Measurements from ENCODE around the gene SLC9A8. TPM values are rescaled to one million over a fixed set of nuclear protein-coding genes. Genes with fewer than 3 reads are reported as not detected.

Gene SLC9A8
- total and polyA plus RNA-seq, 8 donors, result 2.3 to 21.0 (median 11.9) TPM

DNA sequence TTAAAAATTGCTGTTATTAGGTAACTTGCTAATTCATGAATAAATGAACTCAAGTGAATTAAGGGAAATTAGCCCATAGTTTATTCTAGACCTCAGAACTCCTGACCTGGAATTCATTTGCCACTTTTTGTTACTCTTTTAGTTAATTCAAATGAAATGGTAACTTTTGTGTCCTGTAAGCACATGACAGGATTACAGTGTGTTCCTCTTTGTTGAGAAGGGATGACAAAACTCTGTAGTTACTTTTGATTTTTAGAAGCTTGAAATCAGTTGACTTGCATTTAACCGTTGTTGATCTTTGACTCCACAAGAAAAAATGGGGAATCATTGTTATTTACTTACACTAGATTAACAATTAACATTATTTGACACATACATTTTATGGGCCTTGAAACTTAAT lies 6.2 kb downstream of the SLC9A8 start:
- H3K9me3 ChIP-seq, result no peaks in the 10 kb centered on the region
- TF ChIP-seq EP300 (IDR thresholded peaks at IDR 0.05), result no peak
- no peak for TF ChIP-seq POLR2A (IDR thresholded peaks at IDR 0.05)
- TF ChIP-seq, protein P1, sequence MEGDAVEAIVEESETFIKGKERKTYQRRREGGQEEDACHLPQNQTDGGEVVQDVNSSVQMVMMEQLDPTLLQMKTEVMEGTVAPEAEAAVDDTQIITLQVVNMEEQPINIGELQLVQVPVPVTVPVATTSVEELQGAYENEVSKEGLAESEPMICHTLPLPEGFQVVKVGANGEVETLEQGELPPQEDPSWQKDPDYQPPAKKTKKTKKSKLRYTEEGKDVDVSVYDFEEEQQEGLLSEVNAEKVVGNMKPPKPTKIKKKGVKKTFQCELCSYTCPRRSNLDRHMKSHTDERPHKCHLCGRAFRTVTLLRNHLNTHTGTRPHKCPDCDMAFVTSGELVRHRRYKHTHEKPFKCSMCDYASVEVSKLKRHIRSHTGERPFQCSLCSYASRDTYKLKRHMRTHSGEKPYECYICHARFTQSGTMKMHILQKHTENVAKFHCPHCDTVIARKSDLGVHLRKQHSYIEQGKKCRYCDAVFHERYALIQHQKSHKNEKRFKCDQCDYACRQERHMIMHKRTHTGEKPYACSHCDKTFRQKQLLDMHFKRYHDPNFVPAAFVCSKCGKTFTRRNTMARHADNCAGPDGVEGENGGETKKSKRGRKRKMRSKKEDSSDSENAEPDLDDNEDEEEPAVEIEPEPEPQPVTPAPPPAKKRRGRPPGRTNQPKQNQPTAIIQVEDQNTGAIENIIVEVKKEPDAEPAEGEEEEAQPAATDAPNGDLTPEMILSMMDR (IDR thresholded peaks at IDR 0.05), result no peak
- TF ChIP-seq POLR2AphosphoS5 (IDR thresholded peaks at IDR 0.05), result no peak
- peaks cover 9 to 60% (median 51%) of the 10 kb centered on the region in 4 donors for H3K36me3 ChIP-seq
- WGBS, 5 donors, result 51 to 72% (median 59%) methylated on average over 1 of the region's 1 CpG
- H3K4me3 ChIP-seq, result no peak overlapping the region
- H3K4me1 ChIP-seq, result peaks cover 25 to 82% (median 32%) of the 10 kb centered on the region in 4 donors
- H3K27ac ChIP-seq, result peak overlapping the region in 1 of 5 donors; percentile 67
- DNase-seq, result no peak
- intact Hi-C loops (cut with DNase I; ENCODE audit: low total_unique reads), result no loop called here
- H3K27me3 ChIP-seq, result no peaks in the 10 kb centered on the region

DNA sequence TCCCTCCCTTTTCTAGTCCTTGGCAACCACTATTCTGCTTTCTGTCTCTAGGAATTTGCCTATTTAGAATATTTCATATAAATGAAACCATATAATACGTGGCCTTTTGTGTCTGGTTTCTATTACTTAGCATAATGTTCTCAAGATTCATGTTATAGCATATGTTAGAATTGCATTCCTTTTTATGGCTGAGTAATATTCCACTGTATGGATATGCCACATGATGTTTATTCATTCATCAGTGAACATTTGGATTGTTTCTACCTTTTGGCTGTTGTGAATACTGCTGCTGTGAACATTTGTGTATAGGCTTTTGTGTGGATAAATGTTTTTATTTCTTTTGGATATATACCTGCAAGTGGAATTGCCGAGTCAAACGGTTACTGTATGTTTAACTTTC lies 7.1 kb downstream of the SLC9A8 start:
- DNase-seq, result no peak
- WGBS, 5 donors, result 80 to 99% (median 97%) methylated on average over 3 of the region's 3 CpGs
- Histone ChIP-seq H3K27ac (no peak overlapping the region), H3K27me3 (no peaks in the 10 kb centered on the region), H3K9me3 (no peaks in the 10 kb centered on the region), H3K4me1 (peaks cover 21 to 75% (median 26%) of the 10 kb centered on the region in 4 donors), H3K4me3 (no peak overlapping the region), H3K36me3 (peaks cover 9 to 69% (median 59%) of the 10 kb centered on the region in 4 donors)
- intact Hi-C loops (cut with DNase I; ENCODE audit: low total_unique reads), result no loop called here
- TF ChIP-seq POLR2AphosphoS5 (IDR thresholded peaks at IDR 0.05) (no peak), EP300 (IDR thresholded peaks at IDR 0.05) (no peak), POLR2A (IDR thresholded peaks at IDR 0.05) (no peak)
- TF ChIP-seq, protein P1 (IDR thresholded peaks at IDR 0.05), result no peak

DNA sequence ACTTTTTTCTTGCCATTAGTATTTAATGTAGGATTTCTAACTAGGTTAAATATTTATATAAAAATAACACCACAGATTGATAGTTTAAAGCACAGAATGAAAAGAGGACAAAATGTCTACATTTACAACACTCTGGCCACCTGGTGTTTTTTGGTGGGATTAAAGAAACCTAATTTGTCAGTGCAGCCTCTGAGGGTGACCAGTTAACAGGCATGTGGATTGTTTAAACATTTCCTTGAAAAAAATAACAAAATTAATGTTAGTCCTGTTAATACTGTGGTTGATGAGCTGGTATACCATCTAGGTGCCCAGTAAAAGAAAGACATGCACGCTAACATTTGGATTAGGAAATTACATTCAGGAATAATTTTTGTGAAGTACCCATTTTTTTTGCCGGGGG lies 8.8 kb downstream of the SLC9A8 start:
- no peaks in the 10 kb centered on the region for H3K9me3 ChIP-seq
- DNase-seq, result no peak
- H3K4me3 ChIP-seq, result no peak overlapping the region
- peak overlapping the region in 2 of 5 donors; percentile 55 to 76 for H3K27ac ChIP-seq
- H3K36me3 ChIP-seq, result peaks cover 5 to 69% (median 55%) of the 10 kb centered on the region in 4 donors
- peaks cover 21 to 76% (median 29%) of the 10 kb centered on the region in 4 donors for H3K4me1 ChIP-seq
- intact Hi-C loops (cut with DNase I; ENCODE audit: low total_unique reads), result no loop called here
- H3K27me3 ChIP-seq, result no peaks in the 10 kb centered on the region
- WGBS, 5 donors, result 68 to 88% (median 75%) methylated on average over 2 of the region's 2 CpGs
- TF ChIP-seq EP300 (IDR thresholded peaks at IDR 0.05) (no peak), POLR2AphosphoS5 (IDR thresholded peaks at IDR 0.05) (peak in 1 of 3 donors; percentile 17)
- TF ChIP-seq, protein P1 (IDR thresholded peaks at IDR 0.05), result no peak

DNA sequence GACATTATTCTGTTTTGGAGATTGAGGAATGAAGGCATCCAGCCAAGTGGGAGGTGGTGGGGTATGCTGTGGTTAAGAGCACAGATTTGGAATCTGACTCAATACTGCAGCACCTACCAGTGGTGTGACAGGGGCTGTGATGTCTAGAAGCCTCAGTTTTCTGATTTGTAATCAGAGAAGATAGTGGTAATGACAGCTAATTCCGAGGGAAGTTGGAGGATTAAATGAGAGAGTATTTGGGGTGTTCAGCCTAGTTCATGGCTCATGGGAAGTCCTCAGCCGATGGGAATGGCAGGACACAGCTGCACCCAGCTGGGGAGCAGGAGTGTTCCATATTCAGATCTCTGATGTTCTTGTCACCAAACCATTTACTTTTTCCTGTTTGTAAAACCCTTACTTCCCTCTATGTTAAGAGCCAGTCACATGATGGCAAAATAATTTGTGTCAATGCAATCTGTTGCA lies 9.3 kb downstream of the SLC9A8 start:
- H3K4me1 ChIP-seq, result peaks cover 21 to 71% (median 29%) of the 10 kb centered on the region in 4 donors
- no peak overlapping the region for H3K4me3 ChIP-seq
- no peaks in the 10 kb centered on the region for H3K27me3 ChIP-seq
- WGBS, 5 donors, result 47 to 61% (median 57%) methylated on average over 2 of the region's 2 CpGs
- peaks cover 5 to 69% (median 54%) of the 10 kb centered on the region in 4 donors for H3K36me3 ChIP-seq
- H3K27ac ChIP-seq, result peak overlapping the region in 2 of 5 donors; percentile 55 to 76
- DNase-seq, result no peak
- TF ChIP-seq, protein P1 (IDR thresholded peaks at IDR 0.05), result no peak
- TF ChIP-seq EP300 (IDR thresholded peaks at IDR 0.05) (no peak), POLR2A (IDR thresholded peaks at IDR 0.05) (no peak), POLR2AphosphoS5 (IDR thresholded peaks at IDR 0.05) (no peak)
- no peaks in the 10 kb centered on the region for H3K9me3 ChIP-seq
- intact Hi-C loops (cut with DNase I; ENCODE audit: low total_unique reads), result no loop called here

All from stomach (tissue), 9 donors.